ENCODE results near the gene PDE1C.

PDE1C gene

GRCh38 chr7:31991846-31992245, 78.4 kb downstream of the PDE1C start:
- no peak for DNase-seq (ENCODE audit: low read depth in 2 of 2)

GRCh38 chr7:31991406-31991805, 78.8 kb downstream of the PDE1C start:
- DNase-seq (ENCODE audit: low read depth in 2 of 2), result no peak

- DNase-seq (ENCODE audit: low read depth in 2 of 2), result no peak
Measured at GRCh38 chr7:31986878-31987518, 83.2 kb downstream of the PDE1C start.

GRCh38 chr7:31982962-31983361, 87.2 kb downstream of the PDE1C start:
- DNase-seq (ENCODE audit: low read depth in 2 of 2), result no peak

GRCh38 chr7:31981874-31982390, 88.3 kb downstream of the PDE1C start:
- no peak for DNase-seq (ENCODE audit: low read depth in 2 of 2)

GRCh38 chr7:31979690-31980330, 90.4 kb downstream of the PDE1C start:
- no peak for DNase-seq (ENCODE audit: low read depth in 2 of 2)

- DNase-seq (ENCODE audit: low read depth in 2 of 2), result no peak
Measured at GRCh38 chr7:31975546-31975945, 94.7 kb downstream of the PDE1C start.

GRCh38 chr7:31974351-31974750, 95.9 kb downstream of the PDE1C start:
- DNase-seq (ENCODE audit: low read depth in 2 of 2), result no peak

- no peak for DNase-seq (ENCODE audit: low read depth in 2 of 2)
Measured at GRCh38 chr7:31971049-31971667, 99.0 kb downstream of the PDE1C start.

GRCh38 chr7:31970501-31970900, 99.7 kb downstream of the PDE1C start:
- no peak for DNase-seq (ENCODE audit: low read depth in 2 of 2)

- DNase-seq (ENCODE audit: low read depth in 2 of 2), result no peak
Measured at GRCh38 chr7:31963569-31964175, 106.5 kb downstream of the PDE1C start.

GRCh38 chr7:31962246-31962645, 108.0 kb downstream of the PDE1C start:
- no peak for DNase-seq (ENCODE audit: low read depth in 2 of 2)

- no peak for DNase-seq (ENCODE audit: low read depth in 2 of 2)
Measured at GRCh38 chr7:31958226-31958625, 112.0 kb downstream of the PDE1C start.

- no peak for DNase-seq (ENCODE audit: low read depth in 2 of 2)
Measured at GRCh38 chr7:31957756-31958155, 112.5 kb downstream of the PDE1C start.

GRCh38 chr7:31957090-31957720, 113.0 kb downstream of the PDE1C start:
- DNase-seq (ENCODE audit: low read depth in 2 of 2), result no peak

- no peak for DNase-seq (ENCODE audit: low read depth in 2 of 2)
Measured at GRCh38 chr7:31955641-31956040, 114.6 kb downstream of the PDE1C start.

GRCh38 chr7:31955021-31955420, 115.2 kb downstream of the PDE1C start:
- no peak for DNase-seq (ENCODE audit: low read depth in 2 of 2)

GRCh38 chr7:31954500-31954899, 115.7 kb downstream of the PDE1C start:
- DNase-seq (ENCODE audit: low read depth in 2 of 2), result no peak

GRCh38 chr7:31953432-31953831, 116.8 kb downstream of the PDE1C start:
- DNase-seq (ENCODE audit: low read depth in 2 of 2), result no peak

GRCh38 chr7:31950091-31950755, 120.0 kb downstream of the PDE1C start:
- no peak for DNase-seq (ENCODE audit: low read depth in 2 of 2)

- no peak for DNase-seq (ENCODE audit: low read depth in 2 of 2)
Measured at GRCh38 chr7:31948029-31948428, 122.2 kb downstream of the PDE1C start.

GRCh38 chr7:31940167-31940566, 130.0 kb downstream of the PDE1C start:
- DNase-seq (ENCODE audit: low read depth in 2 of 2), result no peak
